SU-DHL-6 (cell line): ENCODE data around the gene CDH24.
A peak's percentile ranks its signal among the peaks of the same experiment; 100 is the strongest.

Experiments
- H2AFZ ChIP-seq: fragments of 200-600 bp; sonication (generic); 2 replicates; pipeline ENCODE4 v1.6.1; 2014; ENCODE audit warnings: low read depth, mild to moderate bottlenecking, moderate library complexity, mixed read lengths, antibody characterized with exemption, low read length; ENCODE audit not compliant: severe bottlenecking
- H3F3A ChIP-seq: fragments of 200-600 bp; shearing (Covaris generic); 2 replicates; pipeline ENCODE4 v1.6.0; 2016; ENCODE audit warnings: antibody characterized with exemption, mild to moderate bottlenecking; ENCODE audit not compliant: insufficient read depth
- H3K27ac ChIP-seq: fragments of 200-600 bp; sonication (generic); 2 replicates; pipeline ENCODE4 v1.5.1; 2016; ENCODE audit warnings: low read depth, mild to moderate bottlenecking, low read length, moderate library complexity, mixed read lengths
- H3K27me3 ChIP-seq: fragments of 200-600 bp; sonication (generic), shearing (Covaris generic); 2 replicates; pipeline ENCODE4 v1.6.0; 2014; ENCODE audit warnings: mild to moderate bottlenecking, low read length
- H3K36me3 ChIP-seq: fragments of 200-600 bp; sonication (generic); 2 replicates; pipeline ENCODE4 v1.6.1; 2014; ENCODE audit warnings: mild to moderate bottlenecking, low read length, mixed read lengths
- H3K4me2 ChIP-seq: fragments of 300-600, 200-600 bp; shearing (Covaris generic), sonication (generic); 2 replicates; pipeline ENCODE4 v1.6.0; 2014; ENCODE audit warnings: low read length, low read depth, mild to moderate bottlenecking; ENCODE audit not compliant: poor library complexity, severe bottlenecking
- H3K4me3 ChIP-seq: fragments of 200-600 bp; sonication (generic); 2 replicates; pipeline ENCODE4 v1.5.1; 2014; ENCODE audit warnings: antibody characterized with exemption, low read length, mild to moderate bottlenecking, mixed read lengths; ENCODE audit not compliant: insufficient read depth, poor library complexity, severe bottlenecking
- H3K79me2 ChIP-seq: fragments of 200-600 bp; sonication (generic); 2 replicates; pipeline ENCODE4 v1.6.1; 2014; ENCODE audit warnings: mild to moderate bottlenecking, low read length, moderate library complexity; ENCODE audit not compliant: insufficient read depth
- H3K9ac ChIP-seq: fragments of 200-600 bp; sonication (generic); 2 replicates; pipeline ENCODE4 v1.7.0; 2014; ENCODE audit warnings: mild to moderate bottlenecking, low read length
- H3K9me2 ChIP-seq: fragments of 200-600 bp; sonication (generic); replicated peaks from 2 replicates; pipeline ENCODE4 v1.6.1; 2014; ENCODE audit warnings: low read length; ENCODE audit not compliant: insufficient read depth
- H3K9me3 ChIP-seq: fragments of 200-600 bp; sonication (generic); 2 replicates; pipeline ENCODE4 v1.6.1; 2014; ENCODE audit warnings: low read length, mixed read lengths; ENCODE audit not compliant: insufficient read depth
- H4K20me1 ChIP-seq: fragments of 200-600 bp; sonication (generic); 2 replicates; pipeline ENCODE4 v1.6.1; 2014; ENCODE audit warnings: low read depth, mild to moderate bottlenecking, antibody characterized with exemption, low read length, moderate library complexity, mixed read lengths
- CTCF ChIP-seq: fragments of 200-600 bp; sonication (generic); IDR thresholded peaks from one replicate; pipeline ENCODE4 v1.5.1; 2017; ENCODE audit warnings: antibody characterized with exemption, mild to moderate bottlenecking, low read length, moderate library complexity; ENCODE audit not compliant: insufficient read depth, poor library complexity, severe bottlenecking
- EZH2phosphoT487 ChIP-seq: fragments of 200-600 bp; sonication (generic), shearing (Covaris generic); conservative IDR thresholded peaks from 2 replicates; pipeline ENCODE4 v1.6.1; 2018; ENCODE audit warnings: mild to moderate bottlenecking, antibody characterized with exemption, low read length, moderate library complexity, mixed read lengths

The CDH24 gene

GRCh38 chr14:23068789-23069412, 11.6 kb upstream of the CDH24 start:
- peak overlapping the region; percentile 9; the same call in 1 of the 2 replicates for H3K9ac ChIP-seq
- H3F3A ChIP-seq = peaks cover 11% of the 10 kb centered on the region
- H3K9me3 ChIP-seq = no peaks in the 10 kb centered on the region
- H3K36me3 ChIP-seq = peaks cover 28% of the 10 kb centered on the region
- H3K27ac ChIP-seq = no peak overlapping the region
- H2AFZ ChIP-seq = no peak overlapping the region
- peaks cover 38% of the 10 kb centered on the region for H3K79me2 ChIP-seq
- H3K4me3 ChIP-seq = no peak overlapping the region
- peak overlapping the region; percentile 42 for H3K4me2 ChIP-seq
- peaks cover 9% of the 10 kb centered on the region; the same call in 1 of the 2 replicates for H4K20me1 ChIP-seq
- no peaks in the 10 kb centered on the region for H3K9me2 ChIP-seq
- peak; percentile 100 for TF ChIP-seq CTCF
- no peak for TF ChIP-seq EZH2phosphoT487
- H3K27me3 ChIP-seq = no peaks in the 10 kb centered on the region

GRCh38 chr14:23067847-23068788, 10.8 kb upstream of the CDH24 start:
- Histone ChIP-seq H3K4me2 (peak overlapping the region; percentile 40), H3F3A (peaks cover 11% of the 10 kb centered on the region), H3K4me3 (no peak overlapping the region), H2AFZ (no peak overlapping the region), H3K9me2 (no peaks in the 10 kb centered on the region), H3K27me3 (no peaks in the 10 kb centered on the region), H4K20me1 (peaks cover 9% of the 10 kb centered on the region; the same call in 1 of the 2 replicates), H3K27ac (no peak overlapping the region), H3K9ac (peak overlapping the region; percentile 9; the same call in 1 of the 2 replicates), H3K79me2 (peaks cover 38% of the 10 kb centered on the region), H3K9me3 (no peaks in the 10 kb centered on the region), H3K36me3 (peaks cover 36% of the 10 kb centered on the region)
- no peak for TF ChIP-seq CTCF
- no peak for TF ChIP-seq EZH2phosphoT487

GRCh38 chr14:23066855-23067744, 9.8 kb upstream of the CDH24 start:
- H3K27ac ChIP-seq = no peak overlapping the region
- H3K4me3 ChIP-seq = no peak overlapping the region
- peaks cover 3% of the 10 kb centered on the region; the same call in 1 of the 2 replicates for H3F3A ChIP-seq
- no peak overlapping the region for H3K4me2 ChIP-seq
- H3K9me3 ChIP-seq = no peaks in the 10 kb centered on the region
- no peak for TF ChIP-seq EZH2phosphoT487
- TF ChIP-seq CTCF = no peak
- peaks cover 38% of the 10 kb centered on the region for H3K79me2 ChIP-seq
- no peaks in the 10 kb centered on the region for H3K27me3 ChIP-seq
- peaks cover 9% of the 10 kb centered on the region; the same call in 1 of the 2 replicates for H4K20me1 ChIP-seq
- H3K9me2 ChIP-seq = no peaks in the 10 kb centered on the region
- H3K36me3 ChIP-seq = peaks cover 42% of the 10 kb centered on the region
- H3K9ac ChIP-seq = no peak overlapping the region
- no peak overlapping the region for H2AFZ ChIP-seq
